ENCODE data around the gene PARVB.

PARVB gene

DNA sequence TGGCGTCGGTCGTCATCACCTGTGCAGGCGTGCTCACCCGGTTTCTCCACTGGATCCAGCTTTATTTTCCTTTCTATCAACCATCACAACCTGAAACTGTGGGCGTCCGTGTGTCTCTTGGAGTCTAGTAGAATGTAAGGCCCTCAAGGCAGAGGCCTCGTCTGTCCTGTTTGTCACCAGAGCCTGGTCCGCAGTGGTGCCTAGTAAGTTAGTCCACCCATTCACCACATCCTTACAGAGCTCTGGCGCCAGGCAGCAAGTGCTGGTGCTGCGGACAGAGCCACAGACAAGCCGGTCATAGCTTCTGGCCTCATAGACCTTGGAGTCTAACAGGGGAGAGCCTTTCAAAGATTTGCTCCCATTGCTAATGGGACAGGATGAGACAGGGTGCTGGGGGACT is 92.2 kb downstream of the PARVB start:
- no peak for DNase-seq

DNA sequence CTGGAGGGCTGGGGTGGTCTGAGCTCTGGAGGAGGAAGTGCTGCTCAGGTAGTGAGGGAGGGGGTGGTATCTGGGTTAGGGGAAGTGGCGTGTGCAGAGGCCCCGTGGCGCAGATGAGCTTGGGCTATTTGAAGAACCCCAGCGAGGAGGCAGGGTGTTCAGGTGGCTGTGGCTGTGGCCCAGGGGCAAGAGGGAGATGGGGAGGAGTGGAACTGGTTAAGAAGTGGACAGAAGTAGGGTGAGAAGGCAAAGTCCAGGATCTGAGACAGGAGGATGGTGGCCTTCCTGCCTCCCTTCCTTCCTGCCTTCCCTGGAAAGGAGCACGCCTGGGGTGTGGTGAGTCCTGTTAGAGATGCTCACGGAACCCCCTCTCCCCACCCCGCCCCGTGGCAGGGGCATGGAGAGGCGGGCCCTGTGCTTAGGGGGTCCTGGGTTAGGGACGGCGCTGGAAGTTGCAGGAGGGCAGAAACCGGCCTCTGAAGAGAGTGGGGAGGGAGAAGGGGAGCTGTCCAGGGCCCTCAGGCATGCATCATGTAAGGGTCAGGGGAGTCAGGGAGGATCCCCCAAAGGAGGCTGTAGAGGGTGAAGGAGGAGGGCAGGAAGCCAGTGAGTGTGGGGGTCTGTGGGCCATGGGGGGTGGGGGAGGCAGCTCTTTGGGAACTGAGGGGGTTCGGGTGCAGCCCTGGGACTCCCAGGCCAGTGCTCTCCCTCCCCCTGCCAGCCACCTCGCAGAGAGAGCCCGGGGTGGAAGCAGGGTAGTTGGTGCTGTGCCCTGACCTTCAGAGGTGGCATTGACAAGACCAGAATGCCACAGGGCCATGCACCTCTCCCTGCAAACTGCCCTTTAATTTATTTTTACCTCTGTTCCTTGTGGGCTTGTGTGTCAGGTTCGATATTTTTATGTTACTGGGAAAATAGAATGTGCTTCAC is 92.9 kb downstream of the PARVB start:
- DNase-seq = no peak

DNA sequence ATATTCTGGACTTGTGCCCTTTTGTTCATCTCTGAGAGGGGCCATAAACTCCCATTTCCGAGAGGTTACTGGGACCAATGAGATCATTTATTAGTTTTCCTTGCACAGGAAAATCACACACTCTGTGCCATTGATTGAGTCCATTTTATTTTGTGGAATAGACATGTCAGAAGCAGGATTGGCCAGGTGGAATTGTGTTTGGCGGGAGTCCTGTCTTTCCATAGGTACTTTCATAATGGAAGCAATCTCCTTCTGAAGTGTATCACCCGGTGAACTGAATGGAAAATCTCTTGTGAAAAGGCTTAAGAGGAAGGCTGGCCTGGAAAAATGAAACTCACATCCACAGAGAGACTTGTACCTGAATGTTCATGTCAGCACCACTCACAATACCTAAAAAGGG is 93.6 kb downstream of the PARVB start:
- no peak for DNase-seq

DNA sequence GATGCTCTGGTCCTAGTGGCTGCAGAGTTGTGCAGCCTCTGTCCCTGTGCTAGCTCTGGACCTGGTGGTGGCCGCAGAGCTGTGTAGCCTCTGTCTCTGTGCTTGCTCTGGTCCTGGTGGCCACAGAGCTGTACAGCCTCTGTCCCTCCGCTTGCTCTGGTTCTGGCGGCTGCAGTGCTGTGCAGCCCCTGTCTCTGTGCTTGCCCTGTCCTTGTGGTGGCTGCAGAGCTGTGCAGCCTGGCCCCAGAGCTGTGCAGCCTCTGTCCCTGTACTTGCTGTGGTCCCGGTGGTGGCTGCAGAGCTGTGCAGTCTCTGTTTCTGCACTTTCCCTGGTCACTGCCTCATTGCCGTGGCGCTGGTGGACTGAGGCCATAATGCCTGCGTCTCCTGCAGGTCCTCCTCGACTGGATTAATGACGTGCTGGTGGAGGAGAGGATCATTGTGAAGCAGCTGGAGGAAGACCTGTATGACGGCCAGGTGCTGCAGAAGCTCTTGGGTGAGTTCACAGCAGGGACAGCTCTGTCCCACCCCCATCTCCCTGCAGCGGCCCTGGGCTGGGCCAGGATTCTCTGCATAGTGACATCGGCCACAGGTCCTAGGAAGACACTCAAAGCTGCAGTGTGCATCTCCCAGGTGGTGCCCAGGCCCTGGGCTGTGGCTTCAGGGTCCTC is 94.7 kb downstream of the PARVB start:
- DNase-seq = no peak

DNA sequence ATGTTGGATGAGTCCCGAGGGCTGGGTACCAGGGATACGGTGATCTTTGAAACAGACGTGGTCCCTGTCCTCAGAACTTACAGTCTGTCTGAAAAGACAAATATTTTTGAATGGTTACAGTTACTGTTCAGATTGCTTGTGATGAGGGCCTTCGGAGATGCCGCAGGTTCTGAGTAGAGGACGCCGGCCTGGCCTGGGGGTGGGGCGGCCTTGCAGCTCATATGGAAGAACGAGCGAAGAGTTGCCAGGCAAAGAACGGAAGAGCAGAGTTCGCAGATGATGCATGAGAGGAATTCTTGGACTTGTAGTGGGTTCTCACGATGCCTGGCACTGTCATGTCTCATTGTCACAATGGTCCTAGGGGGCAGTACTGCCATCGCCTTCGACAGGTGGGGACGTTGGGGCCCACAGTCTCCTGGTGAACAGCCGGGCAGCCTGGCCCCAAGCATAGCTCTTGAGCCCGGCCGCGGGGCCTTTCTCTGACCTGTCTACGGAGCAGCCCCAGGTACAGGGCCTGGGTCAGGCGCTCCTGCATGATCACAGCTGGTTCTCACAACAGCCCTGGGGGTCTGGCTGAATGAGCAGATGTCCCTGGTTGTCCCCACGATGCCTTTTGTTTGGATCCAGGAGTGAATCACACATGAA is 95.7 kb downstream of the PARVB start:
- no peak for DNase-seq

DNA sequence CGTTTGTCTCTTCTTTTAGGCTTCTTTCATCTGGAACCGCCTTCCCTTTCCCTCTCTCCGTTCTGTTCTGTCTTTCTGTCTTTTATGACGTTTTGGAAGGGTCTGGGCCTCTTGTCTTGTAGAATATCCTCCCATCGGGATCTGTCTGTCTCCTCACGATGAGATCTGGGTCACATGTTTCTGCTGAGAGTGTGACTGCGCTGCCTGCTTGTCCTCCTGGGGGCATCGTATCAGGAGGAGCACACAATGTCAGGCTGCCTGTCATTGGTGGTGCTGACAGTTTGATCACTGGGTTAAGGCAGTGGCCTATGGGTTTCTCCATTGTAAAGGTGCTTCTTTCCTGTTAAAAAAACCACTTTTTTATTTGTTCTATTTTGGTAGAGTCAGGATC is 96.2 kb downstream of the PARVB start:
- no peak for DNase-seq

DNA sequence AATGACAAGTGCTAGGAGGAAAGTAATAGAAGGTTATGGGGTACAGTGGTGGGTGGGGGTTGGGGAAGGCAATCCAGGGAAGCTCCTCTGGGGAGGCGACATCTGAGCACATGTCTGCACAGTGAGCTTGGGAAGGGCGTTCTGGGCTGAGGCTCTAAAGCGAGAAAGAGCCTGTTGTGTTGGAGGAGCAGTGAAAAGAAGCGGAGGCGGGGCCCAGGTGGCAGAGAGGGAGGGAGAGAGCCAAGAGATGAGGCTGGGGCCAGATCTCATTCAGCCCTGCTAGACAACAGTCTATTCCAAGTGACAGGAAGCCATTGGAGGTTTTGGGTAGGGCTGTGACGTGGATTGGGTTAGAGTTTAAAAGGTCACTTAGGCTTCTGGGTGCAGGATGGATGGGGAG is 101.3 kb downstream of the PARVB start:
- no peak for DNase-seq

DNA sequence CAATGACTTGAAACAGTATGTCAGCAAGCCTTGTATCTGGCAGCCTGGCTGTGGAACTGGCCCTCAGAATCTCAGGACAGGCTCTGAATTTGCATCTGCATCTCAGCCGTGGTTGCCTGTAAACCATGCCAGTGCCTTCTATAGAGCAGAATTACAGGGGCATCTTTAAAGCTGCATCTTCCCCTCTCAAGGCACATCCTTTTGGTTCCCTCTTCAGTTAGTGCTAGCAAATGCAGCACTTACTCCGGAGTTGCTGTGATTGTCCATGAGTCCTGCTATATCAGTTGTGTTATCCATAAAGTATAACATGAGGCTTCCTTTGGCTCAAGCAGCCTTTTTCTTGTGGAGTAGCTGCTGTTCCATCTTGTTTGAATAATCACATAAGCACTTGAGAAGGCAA is 102.7 kb downstream of the PARVB start:
- DNase-seq = no peak

DNA sequence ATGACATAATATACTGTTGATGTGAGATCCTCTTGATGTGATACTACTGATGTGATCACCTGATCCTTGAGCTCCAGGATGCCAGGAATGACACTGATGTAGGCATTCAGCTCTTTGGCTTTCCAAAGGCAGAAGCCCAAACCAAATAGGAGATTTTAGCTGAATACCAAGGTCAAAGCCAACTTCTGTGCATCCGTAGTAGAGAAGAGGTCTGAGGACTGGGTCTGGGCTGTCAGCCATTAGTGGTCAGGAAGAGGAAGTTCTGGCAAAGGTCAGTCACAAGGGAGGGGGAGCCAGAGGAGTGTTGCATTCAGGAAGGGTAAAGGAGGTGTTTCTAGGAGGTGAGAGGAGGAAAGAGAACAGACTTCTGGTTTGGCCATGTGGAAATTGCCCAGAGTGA is 103.3 kb downstream of the PARVB start:
- no peak for DNase-seq

DNA sequence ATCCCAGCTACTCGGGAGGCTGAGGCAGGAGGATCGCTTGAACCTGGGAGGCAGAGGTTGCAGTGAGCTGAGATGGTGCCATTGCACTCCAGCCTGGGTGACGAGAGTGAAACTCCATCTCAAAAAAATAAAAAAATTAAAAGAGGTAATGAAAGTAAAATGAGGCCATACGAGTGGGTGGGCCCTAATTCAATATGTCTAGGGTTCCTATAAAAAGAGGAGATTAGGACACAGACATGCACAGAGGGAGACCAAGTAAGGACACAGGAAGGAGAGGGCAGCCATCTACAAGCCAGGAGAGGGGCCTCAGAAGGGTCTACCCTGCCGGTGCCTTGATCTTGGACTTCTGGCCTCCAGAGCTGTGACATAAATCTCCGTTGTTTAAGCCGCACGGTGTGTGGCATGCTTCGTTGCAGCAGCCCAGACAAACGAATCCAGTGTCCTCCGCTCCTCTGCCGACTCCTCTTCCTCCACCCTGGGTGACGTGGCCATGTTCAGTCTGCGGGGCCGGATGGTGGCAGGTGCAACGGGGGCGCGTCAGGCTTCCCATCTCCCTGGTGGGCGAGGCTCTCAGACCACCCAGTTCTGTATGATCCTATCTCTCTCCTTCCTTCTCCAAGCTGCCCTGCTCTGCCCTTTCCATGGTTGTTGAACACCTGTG is 105.0 kb downstream of the PARVB start:
- DNase-seq = no peak

DNA sequence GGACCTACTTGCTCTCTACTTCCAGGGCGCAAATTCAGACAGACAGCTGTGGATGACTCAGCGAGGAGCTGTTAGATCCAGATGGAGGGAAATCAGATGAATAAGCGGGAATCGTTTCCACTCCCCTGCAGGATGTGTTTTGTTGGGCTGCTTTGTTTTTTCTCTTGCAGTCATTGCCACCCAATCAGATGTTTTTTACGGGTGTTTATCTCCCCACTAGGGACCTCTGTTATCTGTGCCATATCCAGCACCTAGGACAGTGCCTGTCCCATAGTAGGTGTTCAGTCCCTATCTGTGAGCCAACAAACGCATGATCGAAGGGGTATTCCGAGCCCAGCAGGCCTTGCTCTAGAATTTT is 105.5 kb downstream of the PARVB start:
- no peak for DNase-seq

DNA sequence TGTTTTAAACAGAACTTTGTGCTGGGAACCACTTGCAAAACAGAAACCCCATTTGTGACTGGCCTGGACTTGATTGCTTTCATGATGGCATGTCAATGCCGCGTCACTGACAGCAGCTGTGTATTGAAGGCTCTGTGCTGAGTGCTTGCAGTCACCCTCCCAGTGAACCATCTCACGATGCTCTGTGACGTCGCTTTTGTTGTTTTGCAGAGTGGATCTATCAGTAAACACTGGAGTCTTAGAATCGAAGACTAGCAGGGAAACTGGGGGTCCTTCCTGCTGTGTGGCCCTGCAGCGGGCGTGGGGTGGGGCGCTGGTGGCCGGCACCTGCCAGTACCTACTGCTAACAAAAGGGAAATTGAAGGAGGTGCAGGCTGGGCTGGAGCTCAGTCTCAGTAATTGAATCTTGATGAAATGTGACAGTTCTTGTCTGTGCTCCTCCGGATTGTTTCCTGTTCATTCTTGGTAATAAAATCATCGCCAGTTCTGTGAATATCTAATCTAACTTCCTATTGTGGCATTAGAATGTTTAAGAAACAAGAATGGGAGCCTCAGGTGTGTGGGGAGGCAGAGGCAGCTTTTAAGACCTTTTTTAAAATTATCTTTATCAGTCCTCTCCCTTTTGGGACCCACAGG is 106.1 kb downstream of the PARVB start:
- DNase-seq = no peak

DNA sequence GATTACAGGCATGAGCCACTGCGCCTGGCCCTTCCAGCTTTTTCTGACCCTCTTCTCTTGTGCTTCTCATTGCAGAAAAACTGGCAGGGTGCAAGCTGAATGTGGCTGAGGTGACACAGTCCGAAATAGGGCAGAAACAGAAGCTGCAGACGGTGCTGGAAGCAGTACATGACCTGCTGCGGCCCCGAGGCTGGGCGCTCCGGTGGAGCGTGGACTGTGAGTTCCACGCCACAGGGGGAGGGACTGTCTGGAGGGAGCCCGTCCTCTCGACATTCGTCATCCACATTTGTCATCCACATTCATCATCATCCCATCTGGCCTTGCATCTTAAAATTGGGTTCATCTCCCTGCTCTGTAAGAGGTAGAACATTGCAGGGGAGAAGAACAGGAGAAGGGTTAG is 107.3 kb downstream of the PARVB start:
- DNase-seq = no peak

DNA sequence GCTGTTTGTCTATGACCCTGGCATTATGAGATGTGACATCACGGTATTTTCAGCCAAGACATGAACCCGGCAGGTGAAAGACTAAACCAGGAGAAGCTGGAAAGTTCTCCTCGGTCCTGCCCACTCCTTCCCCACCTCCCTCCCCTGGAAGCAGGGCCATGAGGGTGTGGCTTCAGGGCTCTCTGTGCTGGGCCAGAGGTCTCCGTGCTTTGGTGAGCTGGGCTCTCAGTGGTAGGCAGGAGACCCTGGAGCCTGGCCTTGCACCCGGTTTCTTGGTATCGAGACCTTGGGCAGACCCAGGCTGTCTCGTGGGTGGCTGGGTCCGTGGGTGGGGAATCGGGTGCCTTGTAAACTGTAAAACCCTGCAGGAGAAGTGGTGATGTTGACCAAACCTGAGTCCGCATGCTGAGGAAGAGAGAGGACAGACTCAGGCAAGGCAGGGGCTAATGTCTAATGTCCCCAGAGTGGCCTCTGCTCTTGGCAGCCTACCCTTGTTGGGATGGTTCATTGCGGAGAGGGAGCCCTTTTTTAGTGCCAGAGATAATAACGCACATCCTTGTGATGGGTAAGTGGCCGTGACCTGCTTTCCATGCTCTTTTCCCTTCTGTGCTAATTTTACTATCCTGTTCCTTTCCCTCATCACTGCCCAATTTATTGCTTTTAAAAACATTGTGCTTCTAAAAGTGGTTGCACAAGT is 108.0 kb downstream of the PARVB start:
- no peak for DNase-seq

DNA sequence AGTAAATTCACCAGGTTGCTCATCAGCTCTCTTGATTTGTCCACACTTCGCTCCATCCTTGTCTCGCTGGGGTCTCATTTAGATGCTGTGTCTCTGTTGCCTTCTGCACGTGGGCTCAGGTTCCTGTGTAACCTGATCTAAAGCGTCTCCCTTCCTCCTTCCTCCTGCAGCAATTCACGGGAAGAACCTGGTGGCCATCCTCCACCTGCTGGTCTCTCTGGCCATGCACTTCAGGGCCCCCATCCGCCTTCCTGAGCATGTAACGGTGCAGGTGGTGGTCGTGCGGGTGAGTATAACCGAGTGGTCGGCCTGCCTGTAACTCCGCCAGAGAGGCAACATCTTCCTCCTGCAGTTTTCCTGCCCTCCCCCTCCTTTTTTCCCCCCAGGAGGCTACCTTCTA is 108.6 kb downstream of the PARVB start:
- DNase-seq = no peak

DNA sequence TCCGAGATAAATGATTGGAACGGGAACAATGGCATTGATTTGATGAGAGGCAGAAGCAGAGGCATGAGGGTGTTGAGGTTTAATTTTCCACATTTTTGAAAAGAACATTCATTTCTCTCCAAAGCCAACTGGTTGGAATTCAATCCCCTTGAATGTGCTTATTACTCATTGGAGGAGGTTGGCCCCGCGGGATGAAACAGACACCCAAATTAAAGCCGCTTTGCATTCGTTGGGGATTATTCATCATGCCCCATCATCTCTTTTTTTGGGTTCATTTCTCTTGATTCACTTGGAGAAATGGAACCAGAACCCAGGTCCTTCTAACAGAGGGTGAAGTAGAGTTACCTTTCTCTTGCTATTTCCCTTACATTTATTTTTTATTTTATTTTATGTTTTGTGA is 109.1 kb downstream of the PARVB start:
- no peak for DNase-seq

DNA sequence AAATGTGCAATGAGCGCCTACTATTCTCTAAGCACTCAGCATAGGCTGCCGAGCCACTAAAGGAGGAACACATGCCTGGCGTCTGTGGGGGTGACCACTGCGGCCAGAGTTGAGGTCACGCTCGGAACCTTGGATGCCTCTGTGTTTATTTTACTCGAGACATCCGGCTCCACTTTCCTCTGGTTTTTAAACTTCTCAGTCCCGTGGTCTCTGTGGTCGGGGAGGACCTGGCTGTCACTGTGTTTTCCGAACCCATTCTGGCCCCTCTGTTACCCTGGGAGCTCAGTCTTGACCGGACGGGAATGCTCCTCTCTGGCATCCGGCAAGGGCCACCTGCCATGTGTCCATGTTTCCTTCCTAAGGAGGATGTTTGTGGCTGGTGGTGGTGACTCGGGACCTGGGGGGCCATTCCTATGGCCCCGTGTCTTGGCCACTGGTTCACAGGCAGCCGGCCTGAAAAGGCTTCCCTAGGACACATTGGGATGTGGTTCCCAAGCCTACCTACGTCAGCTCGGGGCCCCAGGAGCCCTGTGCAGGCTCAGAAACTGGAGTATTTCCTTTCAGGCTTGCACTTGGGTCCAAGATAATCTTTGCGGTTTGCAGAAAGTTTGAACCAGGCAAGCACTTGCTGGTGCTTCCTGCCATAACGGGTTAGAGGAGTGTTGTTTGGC is 109.9 kb downstream of the PARVB start:
- no peak for DNase-seq

DNA sequence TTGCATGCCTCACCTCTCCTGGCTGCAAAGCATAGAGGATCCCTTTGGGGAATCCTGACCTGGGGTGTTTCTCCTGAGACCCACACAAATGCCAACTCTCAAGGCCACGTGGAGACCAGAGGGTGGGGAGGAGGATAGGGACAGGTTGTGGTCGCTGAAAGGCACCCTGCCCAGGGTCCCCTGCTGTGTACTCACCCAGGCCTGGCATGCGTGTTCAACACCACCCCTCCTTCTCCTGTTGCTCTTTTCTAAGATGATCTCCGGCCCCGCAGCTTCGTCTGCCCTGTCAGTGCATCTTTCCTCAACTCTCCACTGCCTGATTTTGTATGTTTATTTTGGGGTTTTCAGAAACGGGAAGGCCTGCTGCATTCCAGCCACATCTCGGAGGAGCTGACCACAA is 112.0 kb downstream of the PARVB start:
- no peak for DNase-seq

DNA sequence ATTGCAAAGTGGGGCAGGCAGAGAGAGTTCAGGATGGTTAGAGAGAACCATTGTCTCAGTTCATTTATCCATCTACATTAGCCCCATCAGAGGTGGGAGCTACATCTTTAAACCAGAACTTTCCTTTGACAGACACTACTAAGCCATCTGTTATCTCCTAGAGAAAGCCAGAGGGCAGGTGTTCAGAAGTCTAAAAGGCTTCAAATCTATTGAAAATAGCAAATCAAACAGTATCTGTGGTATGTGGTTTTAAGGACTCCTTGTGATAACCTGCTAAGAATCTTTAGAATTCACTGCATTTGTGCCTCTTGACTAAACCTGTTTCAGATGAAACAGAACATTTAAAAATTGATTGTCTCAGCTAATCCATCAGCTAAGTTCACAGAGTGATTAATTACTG is 112.7 kb downstream of the PARVB start:
- no peak for DNase-seq

DNA sequence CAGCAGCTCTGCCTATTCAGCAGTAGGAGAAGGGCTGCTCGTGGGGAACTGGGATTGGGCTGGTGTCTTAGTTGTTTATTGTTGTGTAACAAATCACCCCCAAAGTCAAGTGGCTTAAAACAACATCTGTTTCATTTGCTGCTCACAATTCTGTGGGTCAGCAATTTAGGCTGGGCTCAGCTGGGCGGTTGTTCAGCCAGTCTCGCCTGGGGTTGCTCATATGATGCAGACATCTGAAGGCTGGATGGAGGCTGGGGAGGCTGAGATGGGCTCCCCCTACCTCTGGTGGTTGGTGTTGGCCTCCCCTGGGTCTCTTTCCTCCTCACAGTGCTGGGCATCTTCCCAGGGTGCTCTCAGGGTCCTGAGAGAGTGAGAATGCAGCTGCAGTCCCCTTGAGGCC is 113.3 kb downstream of the PARVB start:
- DNase-seq = no peak

DNA sequence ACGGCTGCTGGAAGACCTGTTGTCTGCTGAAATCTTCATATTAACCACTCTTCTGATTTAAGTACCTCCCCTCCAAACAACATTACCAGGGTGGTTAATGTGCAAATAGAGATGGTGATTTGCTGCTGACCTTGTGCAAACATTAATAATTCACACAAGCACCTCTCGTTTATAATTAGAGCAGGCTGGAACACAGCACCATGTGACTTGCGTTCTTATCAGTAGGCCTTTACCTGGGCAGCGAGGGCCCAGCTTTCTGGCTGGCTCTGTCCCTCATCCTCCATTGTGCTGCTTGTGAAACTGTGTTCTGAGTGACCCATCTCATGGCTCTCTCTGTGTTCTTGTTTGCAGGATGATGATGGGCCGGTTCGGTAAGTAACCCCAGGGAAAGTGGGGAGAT is 115.7 kb downstream of the PARVB start:
- DNase-seq = no peak

Measured in CD4-positive, alpha-beta T cell treated with Interleukin-6 for 4 hours (primary cell).